PFSK-1 (cell line): ENCODE results near the gene ADAMTSL1.

Experiments
- FOXP2 ChIP-seq: optimal IDR thresholded peaks from 2 replicates; pipeline ENCODE3; 2011; ENCODE audit warnings: borderline replicate concordance, control low read depth, inconsistent platforms; ENCODE audit not compliant: insufficient read depth; ENCODE audit errors: extremely low read length, extremely low read depth
- POLR2AphosphoS5 ChIP-seq: IDR thresholded peaks from 2 replicates; pipeline ENCODE4 v1.6.1; 2012; ENCODE audit warnings: low read depth, mild to moderate bottlenecking, control low read depth, low read length, moderate library complexity
- REST ChIP-seq, 2 experiments: IDR thresholded peaks; 2 replicates each; pipeline versions ENCODE4 v1.6.1 to v1.8.0; 2011 to 2012; ENCODE audit warnings: low read depth in 2 of 2, low read length in 2 of 2, control low read depth in 1 of 2, inconsistent platforms in 1 of 2, mild to moderate bottlenecking in 1 of 2, moderate library complexity in 1 of 2; ENCODE audit not compliant: insufficient read depth in 1 of 2
- SIN3A ChIP-seq: IDR thresholded peaks from 2 replicates; pipeline ENCODE4 v1.6.1; 2012; ENCODE audit warnings: mild to moderate bottlenecking, low read length, moderate library complexity, borderline replicate concordance; ENCODE audit not compliant: insufficient read depth
- TAF1 ChIP-seq: IDR thresholded peaks from 2 replicates; pipeline ENCODE4 v1.6.1; 2012; ENCODE audit warnings: low read length, control low read depth, borderline replicate concordance; ENCODE audit not compliant: insufficient read depth

The ADAMTSL1 gene

DNA sequence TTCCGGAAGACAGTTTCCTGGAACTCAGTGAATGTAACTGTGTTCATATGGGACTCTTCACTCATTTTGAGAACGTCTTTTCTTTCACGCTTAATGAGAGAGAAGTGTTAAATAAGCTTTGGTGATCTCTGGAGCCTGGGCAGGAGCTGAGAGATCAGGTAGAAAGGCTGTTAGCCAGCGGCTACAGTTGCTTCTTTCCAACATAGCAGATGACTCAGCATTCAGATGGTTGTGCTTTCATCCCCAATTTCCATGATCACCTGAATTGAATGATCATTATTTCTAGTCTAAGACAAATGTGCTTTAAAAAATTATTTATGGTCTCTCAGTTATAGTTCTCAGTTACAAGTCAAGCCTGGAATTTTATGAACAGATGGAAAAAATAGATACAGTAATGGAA lies 234.5 kb downstream of the ADAMTSL1 start:
- no peak for TF ChIP-seq REST (IDR thresholded peaks at IDR 0.05; ENCODE audit: insufficient read depth in 1 of 2, low read depth in 2 of 2, low read length in 2 of 2)
- no peak for TF ChIP-seq SIN3A
- TF ChIP-seq FOXP2 = no peak
- TF ChIP-seq TAF1 = no peak
- no peak for TF ChIP-seq POLR2AphosphoS5

DNA sequence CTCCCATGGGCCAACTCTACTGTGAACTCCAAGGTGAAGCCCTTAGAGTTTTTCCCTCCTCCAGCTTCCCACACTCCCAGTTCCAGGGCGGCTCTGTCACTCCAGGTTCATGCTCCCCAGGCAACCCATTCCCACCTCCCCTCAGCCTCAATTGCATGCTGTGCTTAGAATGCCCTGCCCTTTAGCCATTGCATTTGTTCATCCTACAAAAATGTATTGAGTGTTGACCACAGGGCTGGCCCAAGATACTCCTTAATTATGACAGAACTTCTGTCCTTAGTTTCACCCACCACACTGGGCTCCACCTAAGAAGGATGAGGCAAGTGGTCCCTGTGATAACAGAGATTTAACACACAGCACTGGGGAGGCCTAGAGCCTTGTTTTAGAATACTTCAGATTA lies 236.1 kb downstream of the ADAMTSL1 start:
- no peak for TF ChIP-seq POLR2AphosphoS5
- no peak for TF ChIP-seq FOXP2
- no peak for TF ChIP-seq REST (IDR thresholded peaks at IDR 0.05; ENCODE audit: insufficient read depth in 1 of 2, low read depth in 2 of 2, low read length in 2 of 2)
- no peak for TF ChIP-seq TAF1
- no peak for TF ChIP-seq SIN3A

DNA sequence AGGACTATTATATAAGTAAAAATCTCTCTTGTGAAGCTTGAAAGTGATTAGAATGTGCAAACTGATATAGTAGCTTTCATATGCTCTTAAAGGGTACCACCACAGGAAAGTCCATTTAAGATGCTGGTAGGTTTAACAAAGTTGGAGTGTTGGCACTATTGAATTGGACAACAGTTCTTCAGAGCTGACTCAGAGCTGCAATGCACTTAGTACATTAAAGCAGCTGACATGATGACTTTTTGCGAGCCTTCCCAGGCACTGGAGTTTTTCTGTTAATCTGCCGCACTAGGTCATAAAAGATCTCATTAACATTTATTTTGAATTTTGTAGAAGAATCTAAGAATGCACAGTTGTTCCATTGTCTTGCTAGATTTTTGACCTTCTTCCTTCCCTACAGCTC lies 243.8 kb downstream of the ADAMTSL1 start:
- no peak for TF ChIP-seq FOXP2
- TF ChIP-seq TAF1 = no peak

GRCh38 chr9:18718393-18718792 lies 244.4 kb downstream of the ADAMTSL1 start:
- TF ChIP-seq POLR2AphosphoS5 = no peak
- no peak for TF ChIP-seq SIN3A
- TF ChIP-seq FOXP2 = no peak
- TF ChIP-seq TAF1 = no peak
- no peak for TF ChIP-seq REST (IDR thresholded peaks at IDR 0.05; ENCODE audit: insufficient read depth in 1 of 2, low read depth in 2 of 2, low read length in 2 of 2)

- TF ChIP-seq REST (IDR thresholded peaks at IDR 0.05; ENCODE audit: insufficient read depth in 1 of 2, low read depth in 2 of 2, low read length in 2 of 2) (no peak), FOXP2 (no peak), SIN3A (no peak), TAF1 (no peak), POLR2AphosphoS5 (no peak)
Measured at GRCh38 chr9:18718932-18719331, 245.0 kb downstream of the ADAMTSL1 start.
